Ovary (tissue), 9 donors: ENCODE data around the gene IL17RD. TPM values are rescaled to one million over a fixed set of nuclear protein-coding genes. Genes with fewer than 3 reads are reported as not detected.

Experiments
- DNase-seq, 5 donors: peaks; one replicate each; pipeline ENCODE4 v3.0.0-alpha.2; 2019 to 2020
- H3K27ac ChIP-seq, 2 donors: fragments of 200-600 bp; one replicate each; pipeline versions ENCODE4 v1.5.1 to v1.8.0; 2019 to 2022
- H3K27me3 ChIP-seq: fragments of 200-600 bp; one replicate; pipeline ENCODE4 v1.8.0; 2022
- H3K36me3 ChIP-seq: fragments of 200-600 bp; sonication (generic); one replicate; pipeline ENCODE4 v1.5.1; 2019
- H3K4me1 ChIP-seq: one replicate; pipeline ENCODE4 v1.8.1; 2013; ENCODE audit warnings: mild to moderate bottlenecking, moderate library complexity; ENCODE audit not compliant: insufficient read depth
- H3K4me3 ChIP-seq: fragments of 200-600 bp; sonication (generic); one replicate; pipeline ENCODE4 v1.5.1; 2017
- H3K9me3 ChIP-seq, 2 donors: fragments of 200-600 bp in 1 of 2; sonication (generic) in 1 of 2; one replicate each; pipeline versions ENCODE4 v1.5.1 to v1.8.1; 2013 to 2019; ENCODE audit warnings: mild to moderate bottlenecking in 1 of 2, moderate library complexity in 1 of 2
- CTCF ChIP-seq, 3 donors: fragments of 450-650 bp in 2 of 3; fragments of 200-600 bp in 1 of 3; IDR thresholded peaks; one replicate each; pipeline versions ENCODE4 v1.5.1 to v1.8.0; 2016 to 2022; ENCODE audit warnings: antibody characterized with exemption in 3 of 3, mild to moderate bottlenecking in 1 of 3
- EP300 ChIP-seq: sonication (generic); formaldehyde crosslinking; IDR thresholded peaks from one replicate; pipeline ENCODE4 v1.6.1; 2017; ENCODE audit warnings: antibody characterized with exemption
- POLR2A ChIP-seq: fragments of 450-650 bp; IDR thresholded peaks from one replicate; pipeline ENCODE4 v1.6.1; 2017; ENCODE audit warnings: antibody characterized with exemption, mild to moderate bottlenecking, moderate library complexity
- WGBS, 3 donors: extraction: QIAGEN DNeasy Blood & Tissue Kit in 1 of 3; methylation state at CpG; one replicate each; pipeline versions ENCODE4 v1.1.5 to v1.1.7; 2013 to 2017; 5-methylcytosine and 5-hydroxymethylcytosine counted together
- intact Hi-C, 4 donors: fragments of 100-400 bp; cut with DNase I; formaldehyde crosslinking; loops; one replicate each; pipeline versions ENCODE4 v1.11.0 to v1.15.1; 2022 to 2023
- polyA plus RNA-seq, 2 donors: library from polyadenylated mRNA; stranded (reverse); fragments of 200-250 nt in 1 of 2; fragments of 350-450 nt in 1 of 2; fragmentation: Illumina TruSeq in 1 of 2; extraction: RNeasy Lipid Tissue Mini Kit (QIAGEN cat#74804) in 1 of 2; gene quantifications; one replicate each; pipeline ENCODE4 v1.2.3, GENCODE V29; 2013 to 2014
- total RNA-seq, 7 donors: library from RNA; depleted of rRNA in 2 of 7; stranded (reverse); fragments of >200 nt in 2 of 7; fragmentation: NEBNext Ultra II Directional in 3 of 7; extraction: Animal tissue kit (Norgen Biotek cat#: 25700) in 3 of 7; gene quantifications; one replicate each; pipeline versions ENCODE4 v1.1.0 to v1.2.4, GENCODE V29; 2016 to 2023
- donor health status: DM: no; HTN: no; CAD: no; lungs with moderate emphysema.
- donor health status: DM: no; HTN: no; CAD: no.
- donor health status: Bipolar disorder and iron deficiency.
- donor health status: DM: yes; HTN: yes; CAD: no.
- donor health status: DM: no; HTN: no; CAD: no.
- donor health status: DM: yes; HTN: yes; CAD: no.

Gene IL17RD
- total and polyA plus RNA-seq, 9 donors: 10.7 to 35.8 (median 21.8) TPM

- no peak overlapping the region for H3K27ac ChIP-seq
- H3K4me1 ChIP-seq: peaks cover 11% of the 10 kb centered on the region
- 88 to 92% (median 92%) methylated on average over 4 of the region's 4 CpGs for WGBS, 3 donors
Observed at GRCh38 chr3:57131210-57131588, 34.0 kb downstream of the IL17RD start.

GRCh38 chr3:57130571-57131209, 34.5 kb downstream of the IL17RD start:
- TF ChIP-seq CTCF (IDR thresholded peaks at IDR 0.05): no peak
- TF ChIP-seq POLR2A: no peak
- no peak for TF ChIP-seq EP300
- H3K27ac ChIP-seq: peak overlapping the region in 1 of 2 donors; percentile 17
- no peaks in the 10 kb centered on the region for H3K36me3 ChIP-seq
- no peak overlapping the region for H3K4me3 ChIP-seq
- WGBS, 3 donors: 60 to 67% (median 60%) methylated on average over 14 of the region's 14 CpGs
- H3K27me3 ChIP-seq: no peaks in the 10 kb centered on the region
- no peaks in the 10 kb centered on the region for H3K9me3 ChIP-seq
- peaks cover 10% of the 10 kb centered on the region for H3K4me1 ChIP-seq
- peak in 3 of 5 donors; percentile 43 to 55 (median 46) for DNase-seq
- intact Hi-C loops: no loop called here

More at GRCh38 chr3:57131210-57131588, 34.0 kb downstream of the IL17RD start:
- H3K27me3 ChIP-seq: no peaks in the 10 kb centered on the region
- H3K4me3 ChIP-seq: no peak overlapping the region
- no peaks in the 10 kb centered on the region for H3K9me3 ChIP-seq
- no peak for TF ChIP-seq CTCF (IDR thresholded peaks at IDR 0.05)
- intact Hi-C loops: no loop called here
- no peak for DNase-seq
- H3K36me3 ChIP-seq: no peaks in the 10 kb centered on the region

- Histone ChIP-seq H3K4me3 (no peak overlapping the region), H3K27ac (peak overlapping the region; percentile 17 to 60), H3K27me3 (no peaks in the 10 kb centered on the region), H3K4me1 (peaks cover 12% of the 10 kb centered on the region), H3K36me3 (no peaks in the 10 kb centered on the region), H3K9me3 (no peaks in the 10 kb centered on the region)
- TF ChIP-seq POLR2A (no peak), CTCF (IDR thresholded peaks at IDR 0.05) (no peak), EP300 (no peak)
- intact Hi-C loops: no loop called here
- whole genome bisulfite sequencing, 3 donors: 30 to 51% (median 37%) methylated on average over 14 of the region's 14 CpGs
- no peak for DNase-seq
Observed at GRCh38 chr3:57128826-57129667, 36.1 kb downstream of the IL17RD start.

GRCh38 chr3:57127891-57128518, 37.1 kb downstream of the IL17RD start:
- Histone ChIP-seq H3K36me3 (no peaks in the 10 kb centered on the region), H3K4me1 (peaks cover 12% of the 10 kb centered on the region), H3K27ac (peak overlapping the region; percentile 17 to 60), H3K9me3 (no peaks in the 10 kb centered on the region), H3K4me3 (no peak overlapping the region), H3K27me3 (no peaks in the 10 kb centered on the region)
- no peak for DNase-seq
- intact Hi-C loops: no loop called here
- no peak for TF ChIP-seq POLR2A
- TF ChIP-seq CTCF (IDR thresholded peaks at IDR 0.05): no peak
- TF ChIP-seq EP300: no peak
- WGBS, 3 donors: 31 to 58% (median 41%) methylated on average over 11 of the region's 11 CpGs
